Suprapubic skin (tissue), 4 donors: Measurements from ENCODE around the gene ALG6. TPM values are rescaled to one million over a fixed set of nuclear protein-coding genes. Genes with fewer than 3 reads are reported as not detected.

Source experiments
- DNase-seq, 2 donors: peaks; one replicate each; pipeline ENCODE4 v3.0.0-alpha.2; 2019; ENCODE audit warnings: low spot score in 2 of 2
- H3K27ac ChIP-seq: fragments of 200-600 bp; sonication (generic); one replicate; pipeline ENCODE4 v1.5.1; 2019
- H3K27me3 ChIP-seq: fragments of 200-600 bp; sonication (generic); one replicate; pipeline ENCODE4 v1.5.1; 2019
- H3K36me3 ChIP-seq: fragments of 200-600 bp; sonication (generic); one replicate; pipeline ENCODE4 v1.5.1; 2019
- H3K4me1 ChIP-seq: fragments of 200-600 bp; sonication (generic); one replicate; pipeline ENCODE4 v1.5.1; 2019
- H3K4me3 ChIP-seq: fragments of 200-600 bp; sonication (generic); one replicate; pipeline ENCODE4 v1.5.1; 2019; ENCODE audit warnings: mild to moderate bottlenecking
- H3K9me3 ChIP-seq: fragments of 200-600 bp; sonication (generic); one replicate; pipeline ENCODE4 v1.5.1; 2019
- EP300 ChIP-seq: sonication (generic); formaldehyde crosslinking; IDR thresholded peaks from one replicate; pipeline ENCODE4 v1.6.1; 2017; ENCODE audit warnings: antibody characterized with exemption
- POLR2A ChIP-seq, 2 donors: fragments of 450-650 bp; IDR thresholded peaks; one replicate each; pipeline ENCODE4 v1.6.1; 2017; ENCODE audit warnings: antibody characterized with exemption in 2 of 2, mild to moderate bottlenecking in 2 of 2, moderate library complexity in 2 of 2
- POLR2AphosphoS5 ChIP-seq, 3 donors: sonication (generic); formaldehyde crosslinking; IDR thresholded peaks; one replicate each; pipeline ENCODE4 v1.6.1; 2017; ENCODE audit warnings: antibody characterized with exemption in 3 of 3
- WGBS: methylation state at CpG from one replicate; pipeline ENCODE4 v1.1.5; 2018; 5-methylcytosine and 5-hydroxymethylcytosine counted together
- total RNA-seq, 4 donors: library from RNA; depleted of rRNA; stranded (reverse); fragments of >200 nt; gene quantifications; one replicate each; pipeline ENCODE4 v1.1.0, GENCODE V29; 2016
- TF ChIP-seq, protein P1 (sequence below), 2 donors: fragments of 200-600 bp in 1 of 2; fragments of 450-650 bp in 1 of 2; sonication (generic) in 1 of 2; IDR thresholded peaks; one replicate each; pipeline ENCODE4 v1.5.1; 2016 to 2019; ENCODE audit warnings: antibody characterized with exemption in 2 of 2, mild to moderate bottlenecking in 1 of 2, moderate library complexity in 1 of 2

ALG6 gene
- total RNA-seq, 4 donors from 2014 or later = 10.0 to 45.0 (median 17.6) TPM

DNA sequence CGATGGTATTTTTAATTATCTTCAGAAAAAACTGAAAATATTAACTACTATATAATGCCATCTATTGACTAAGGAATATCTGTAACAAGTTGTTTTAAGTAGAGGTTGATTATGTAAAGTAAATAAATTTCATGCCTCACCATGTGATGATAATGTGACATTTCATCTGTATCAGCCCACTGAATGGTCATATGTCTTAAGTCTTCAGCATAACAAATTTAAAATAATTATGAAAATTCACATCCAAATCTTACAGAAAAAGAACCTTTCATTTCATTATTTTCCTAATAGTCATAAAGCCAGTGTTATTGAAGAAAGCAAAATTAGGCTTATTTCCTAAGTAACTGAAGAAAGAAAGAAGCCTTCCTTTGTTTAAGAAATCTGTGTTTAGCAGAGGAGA lies 83.0 kb downstream of the ALG6 start:
- no peak for DNase-seq
- H3K36me3 ChIP-seq = no peaks in the 10 kb centered on the region
- TF ChIP-seq, protein P1, sequence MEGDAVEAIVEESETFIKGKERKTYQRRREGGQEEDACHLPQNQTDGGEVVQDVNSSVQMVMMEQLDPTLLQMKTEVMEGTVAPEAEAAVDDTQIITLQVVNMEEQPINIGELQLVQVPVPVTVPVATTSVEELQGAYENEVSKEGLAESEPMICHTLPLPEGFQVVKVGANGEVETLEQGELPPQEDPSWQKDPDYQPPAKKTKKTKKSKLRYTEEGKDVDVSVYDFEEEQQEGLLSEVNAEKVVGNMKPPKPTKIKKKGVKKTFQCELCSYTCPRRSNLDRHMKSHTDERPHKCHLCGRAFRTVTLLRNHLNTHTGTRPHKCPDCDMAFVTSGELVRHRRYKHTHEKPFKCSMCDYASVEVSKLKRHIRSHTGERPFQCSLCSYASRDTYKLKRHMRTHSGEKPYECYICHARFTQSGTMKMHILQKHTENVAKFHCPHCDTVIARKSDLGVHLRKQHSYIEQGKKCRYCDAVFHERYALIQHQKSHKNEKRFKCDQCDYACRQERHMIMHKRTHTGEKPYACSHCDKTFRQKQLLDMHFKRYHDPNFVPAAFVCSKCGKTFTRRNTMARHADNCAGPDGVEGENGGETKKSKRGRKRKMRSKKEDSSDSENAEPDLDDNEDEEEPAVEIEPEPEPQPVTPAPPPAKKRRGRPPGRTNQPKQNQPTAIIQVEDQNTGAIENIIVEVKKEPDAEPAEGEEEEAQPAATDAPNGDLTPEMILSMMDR (IDR thresholded peaks at IDR 0.05) = no peak
- TF ChIP-seq EP300 (no peak), POLR2A (IDR thresholded peaks at IDR 0.05) (no peak), POLR2AphosphoS5 (IDR thresholded peaks at IDR 0.05) (no peak)
- WGBS = 81% methylated on average over 1 of the region's 1 CpG
- no peak overlapping the region for H3K4me3 ChIP-seq
- H3K9me3 ChIP-seq = no peaks in the 10 kb centered on the region
- H3K27me3 ChIP-seq = no peaks in the 10 kb centered on the region
- H3K4me1 ChIP-seq = no peaks in the 10 kb centered on the region
- no peak overlapping the region for H3K27ac ChIP-seq

DNA sequence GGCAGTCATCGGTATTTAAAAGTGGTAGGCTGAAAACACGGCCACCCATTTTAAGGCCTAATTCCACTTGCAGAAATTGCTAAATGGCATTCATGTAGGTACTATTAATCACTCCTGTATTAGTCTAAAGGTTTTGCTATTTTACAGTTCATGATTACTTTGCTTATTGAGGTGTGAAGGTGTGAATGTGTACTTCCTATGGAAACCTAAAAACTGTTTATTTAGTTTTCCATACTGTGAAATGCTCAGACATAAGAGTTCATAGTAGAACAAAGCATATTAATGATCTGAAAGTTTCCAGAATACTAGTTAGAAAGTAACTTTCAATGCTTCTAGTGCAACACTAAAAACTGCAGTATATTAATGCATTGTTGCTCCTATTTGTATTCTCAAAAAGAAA lies 85.8 kb downstream of the ALG6 start:
- no peak overlapping the region for H3K27ac ChIP-seq
- TF ChIP-seq EP300 (no peak), POLR2AphosphoS5 (IDR thresholded peaks at IDR 0.05) (no peak), POLR2A (IDR thresholded peaks at IDR 0.05) (no peak)
- TF ChIP-seq, protein P1 (IDR thresholded peaks at IDR 0.05) = no peak
- 96% methylated on average over 2 of the region's 2 CpGs for WGBS
- H3K36me3 ChIP-seq = no peaks in the 10 kb centered on the region
- no peaks in the 10 kb centered on the region for H3K27me3 ChIP-seq
- no peak overlapping the region for H3K4me3 ChIP-seq
- no peaks in the 10 kb centered on the region for H3K4me1 ChIP-seq
- DNase-seq = no peak
- no peaks in the 10 kb centered on the region for H3K9me3 ChIP-seq

DNA sequence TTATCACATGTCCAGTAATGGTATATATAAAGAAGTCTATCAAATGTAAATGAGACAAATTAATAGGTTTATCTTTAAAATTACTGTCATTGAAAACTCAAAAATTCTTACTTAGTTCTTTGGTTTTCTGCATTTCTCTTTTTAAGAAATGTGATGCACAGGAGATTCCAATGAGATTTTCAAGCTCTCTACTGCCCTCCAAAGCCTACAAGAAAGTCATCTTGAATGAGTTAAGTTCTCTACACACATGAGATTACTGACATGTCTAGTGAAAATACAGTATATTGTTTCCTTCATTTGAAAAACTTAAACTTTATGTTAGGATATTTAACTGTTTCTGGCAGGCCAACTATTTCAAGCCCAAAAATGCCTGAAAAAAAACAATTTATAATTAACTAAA lies 86.8 kb downstream of the ALG6 start:
- no peak for DNase-seq
- Histone ChIP-seq H3K27me3 (no peaks in the 10 kb centered on the region), H3K27ac (no peak overlapping the region), H3K4me1 (no peaks in the 10 kb centered on the region), H3K9me3 (no peaks in the 10 kb centered on the region), H3K36me3 (no peaks in the 10 kb centered on the region), H3K4me3 (no peak overlapping the region)
- TF ChIP-seq, protein P1 (IDR thresholded peaks at IDR 0.05) = no peak

DNA sequence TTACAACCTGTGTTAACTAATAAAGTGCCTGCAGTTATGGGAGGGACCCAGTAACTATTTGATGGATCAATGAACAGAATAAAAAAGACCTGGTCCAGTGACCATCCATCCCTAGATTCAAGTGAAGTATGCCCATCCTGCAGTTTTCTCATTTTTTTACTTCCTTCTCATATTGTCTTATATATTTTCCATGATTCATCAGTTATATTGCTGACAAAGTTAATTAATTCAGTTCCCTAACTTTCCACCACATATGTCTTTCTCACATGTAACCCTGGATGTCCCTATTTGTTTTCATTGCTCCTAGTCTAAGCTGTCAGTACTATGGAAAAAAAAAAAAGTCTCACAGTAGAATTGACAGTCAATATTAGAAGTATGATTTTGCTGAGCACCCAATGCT lies 91.3 kb downstream of the ALG6 start:
- H3K27ac ChIP-seq = no peak overlapping the region
- no peaks in the 10 kb centered on the region for H3K36me3 ChIP-seq
- H3K4me3 ChIP-seq = no peak overlapping the region
- TF ChIP-seq POLR2A (IDR thresholded peaks at IDR 0.05) = no peak
- TF ChIP-seq, protein P1 (IDR thresholded peaks at IDR 0.05) = no peak
- TF ChIP-seq POLR2AphosphoS5 (IDR thresholded peaks at IDR 0.05) = no peak
- TF ChIP-seq EP300 = no peak
- H3K27me3 ChIP-seq = no peaks in the 10 kb centered on the region
- peaks cover 5% of the 10 kb centered on the region for H3K9me3 ChIP-seq
- H3K4me1 ChIP-seq = no peaks in the 10 kb centered on the region
- no peak for DNase-seq

DNA sequence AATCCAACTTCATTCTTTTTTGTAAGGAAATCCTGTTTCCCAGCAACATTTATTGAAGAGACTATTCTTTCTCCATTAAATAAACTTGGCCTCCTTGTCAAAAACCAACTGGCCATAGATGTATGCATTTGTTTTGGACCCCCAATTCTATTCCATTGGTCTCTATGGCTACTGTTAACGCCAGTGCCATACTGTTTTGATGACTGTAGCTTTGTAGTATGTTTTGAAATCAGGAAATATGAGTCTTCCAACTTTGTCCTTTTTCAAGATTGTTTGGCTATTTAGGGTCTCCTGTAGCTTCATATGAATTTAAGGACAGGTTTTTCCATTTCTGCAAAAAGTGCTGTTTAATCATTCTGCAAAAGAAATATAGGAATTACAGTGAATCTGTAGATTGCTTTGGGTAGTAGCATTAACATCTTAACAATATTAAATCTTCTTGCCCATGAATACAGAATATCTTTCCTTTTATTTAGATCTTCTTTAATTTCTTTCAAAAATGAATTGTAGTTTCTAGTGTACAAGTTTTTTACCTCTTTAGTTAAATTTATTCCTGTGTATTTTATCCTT lies 94.3 kb downstream of the ALG6 start:
- no peaks in the 10 kb centered on the region for H3K4me1 ChIP-seq
- 95% methylated on average over 1 of the region's 1 CpG for WGBS
- TF ChIP-seq, protein P1 (IDR thresholded peaks at IDR 0.05) = no peak
- no peak for TF ChIP-seq EP300
- no peak for TF ChIP-seq POLR2AphosphoS5 (IDR thresholded peaks at IDR 0.05)
- TF ChIP-seq POLR2A (IDR thresholded peaks at IDR 0.05) = no peak
- H3K36me3 ChIP-seq = no peaks in the 10 kb centered on the region
- H3K27ac ChIP-seq = no peak overlapping the region
- no peak for DNase-seq
- no peaks in the 10 kb centered on the region for H3K27me3 ChIP-seq
- no peak overlapping the region for H3K4me3 ChIP-seq
- H3K9me3 ChIP-seq = peaks cover 5% of the 10 kb centered on the region
